ENCODE results near the gene ABCG1. TPM values are rescaled to one million over a fixed set of nuclear protein-coding genes. Genes with fewer than 3 reads are reported as not detected.
"Not testable (repeated sequence)": the region's sequence is repeated elsewhere in the genome, so short reads cannot be mapped to it uniquely, and the experiment has no call there.

The ABCG1 gene
- polyA plus RNA-seq, 12 donors, result 4.5 to 9.3 (median 6.8) TPM; not detected in 1

DNA sequence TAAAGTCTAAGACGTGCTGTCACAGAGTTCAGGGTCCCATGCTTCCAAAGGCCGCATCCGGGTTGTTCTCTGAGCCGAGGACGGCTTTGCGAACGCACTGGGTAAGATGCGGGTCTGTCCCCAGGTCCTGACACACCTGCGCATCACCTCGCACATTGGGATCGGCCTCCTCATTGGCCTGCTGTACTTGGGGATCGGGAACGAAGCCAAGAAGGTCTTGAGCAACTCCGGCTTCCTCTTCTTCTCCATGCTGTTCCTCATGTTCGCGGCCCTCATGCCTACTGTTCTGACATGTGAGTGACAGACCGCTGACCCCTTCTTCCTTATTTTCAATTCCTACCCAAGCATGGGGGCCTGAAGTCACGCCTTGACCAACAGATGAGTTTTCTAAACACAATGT lies 71.0 kb downstream of the ABCG1 start:
- no peak for DNase-seq

DNA sequence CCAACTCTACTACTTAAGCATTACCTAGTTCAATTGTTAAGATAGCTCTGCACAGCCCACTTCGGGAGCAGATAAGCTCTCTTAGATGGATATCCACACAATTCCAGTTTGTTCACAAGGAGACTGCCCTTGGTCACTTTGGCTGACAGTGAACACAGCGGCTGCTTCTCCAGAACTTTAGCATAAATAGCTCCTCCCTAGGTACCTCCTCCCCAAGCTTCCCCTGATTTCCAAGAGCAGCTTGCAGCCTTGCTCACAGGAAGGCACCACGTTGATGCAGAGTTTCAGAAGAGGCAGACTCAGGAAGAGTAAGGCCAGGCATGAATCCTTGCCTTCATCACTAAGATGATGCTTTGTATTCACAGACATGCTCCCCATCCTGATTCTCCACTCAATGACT lies 71.6 kb downstream of the ABCG1 start:
- no peak for DNase-seq

DNA sequence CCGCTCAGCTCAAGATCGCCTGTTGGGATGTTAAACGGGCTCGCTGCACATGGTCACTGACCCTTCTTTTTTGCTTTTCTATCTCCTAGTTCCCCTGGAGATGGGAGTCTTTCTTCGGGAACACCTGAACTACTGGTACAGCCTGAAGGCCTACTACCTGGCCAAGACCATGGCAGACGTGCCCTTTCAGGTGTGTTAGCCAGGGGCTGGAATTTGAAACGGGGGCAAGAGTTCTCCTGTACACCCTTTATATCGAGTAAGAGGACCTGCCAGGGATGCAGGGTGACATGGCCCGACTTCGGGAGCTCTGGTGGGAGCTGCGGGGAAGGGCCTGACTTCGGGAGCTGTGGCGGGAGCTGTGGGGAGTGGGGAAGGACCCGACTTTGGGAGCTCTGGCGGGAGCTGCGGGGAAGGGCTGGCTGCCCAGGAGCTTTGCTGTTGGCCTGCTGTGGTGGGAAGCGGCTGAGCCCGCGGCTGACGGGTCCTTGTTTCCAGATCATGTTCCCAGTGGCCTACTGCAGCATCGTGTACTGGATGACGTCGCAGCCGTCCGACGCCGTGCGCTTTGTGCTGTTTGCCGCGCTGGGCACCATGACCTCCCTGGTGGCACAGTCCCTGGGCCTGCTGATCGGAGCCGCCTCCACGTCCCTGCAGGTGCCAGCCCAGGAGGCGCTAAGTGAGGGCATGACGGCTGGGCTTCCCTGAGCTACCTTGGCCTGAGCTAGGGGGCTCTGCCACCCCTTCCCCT lies 72.2 kb downstream of the ABCG1 start:
- DNase-seq, result no peak

DNA sequence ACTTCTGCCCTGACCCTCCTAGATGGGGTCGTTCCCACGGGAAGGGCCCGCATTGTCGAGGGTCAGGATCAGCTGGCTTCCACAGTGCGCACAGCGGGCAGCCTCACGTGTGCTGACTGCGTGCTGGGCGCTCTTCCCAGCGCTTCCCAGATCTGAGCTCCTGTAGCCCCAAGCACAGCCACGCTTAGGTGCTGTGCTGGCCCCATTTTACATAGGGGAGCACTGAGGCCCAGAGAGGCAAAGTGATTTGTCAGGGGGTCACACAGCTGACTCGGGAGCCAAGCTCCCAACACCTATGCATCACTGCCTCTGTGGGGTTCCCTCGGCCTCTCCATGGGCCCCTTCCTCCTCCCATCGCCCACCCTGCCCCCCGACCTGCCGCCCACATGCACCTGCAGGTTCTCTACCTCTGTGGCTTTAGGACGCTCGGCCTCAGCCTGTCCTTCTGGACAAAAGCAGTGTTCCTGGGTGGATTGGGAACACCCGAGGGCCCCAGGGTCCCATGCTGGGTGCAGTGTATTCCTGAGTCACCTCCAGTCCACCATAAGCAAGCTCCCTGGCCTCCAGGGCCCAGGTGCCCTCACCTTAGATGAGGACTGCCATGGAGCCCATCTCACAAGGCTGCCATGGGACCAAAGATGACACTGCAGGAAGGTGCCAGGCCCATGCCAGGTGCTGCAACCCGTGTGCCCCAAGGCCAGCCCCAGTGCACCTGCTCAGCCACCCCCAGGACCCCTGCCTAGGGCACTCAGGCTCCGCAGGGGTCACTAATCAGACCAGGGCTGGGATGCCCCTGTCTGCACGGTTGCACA lies 73.0 kb downstream of the ABCG1 start:
- no peak for DNase-seq

DNA sequence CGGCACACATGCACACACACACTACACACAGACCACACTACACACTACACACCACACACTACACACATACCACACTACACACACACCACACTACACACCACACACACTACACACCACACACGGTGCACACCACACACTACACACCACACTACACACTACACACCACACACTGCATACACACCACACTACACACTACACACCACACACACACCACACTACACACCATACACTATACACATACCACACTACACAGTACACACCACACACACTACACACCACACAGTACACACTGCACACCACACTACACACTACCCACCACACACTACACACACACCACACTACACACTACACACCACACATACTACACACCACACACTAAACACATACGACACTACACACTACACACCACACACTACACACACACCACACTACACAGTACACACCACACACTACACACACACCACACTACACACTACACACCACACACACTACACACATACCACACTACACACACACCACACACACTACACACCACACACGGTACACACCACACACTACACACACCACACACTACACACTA lies 73.7 kb downstream of the ABCG1 start:
- not testable (repeated sequence) for DNase-seq

DNA sequence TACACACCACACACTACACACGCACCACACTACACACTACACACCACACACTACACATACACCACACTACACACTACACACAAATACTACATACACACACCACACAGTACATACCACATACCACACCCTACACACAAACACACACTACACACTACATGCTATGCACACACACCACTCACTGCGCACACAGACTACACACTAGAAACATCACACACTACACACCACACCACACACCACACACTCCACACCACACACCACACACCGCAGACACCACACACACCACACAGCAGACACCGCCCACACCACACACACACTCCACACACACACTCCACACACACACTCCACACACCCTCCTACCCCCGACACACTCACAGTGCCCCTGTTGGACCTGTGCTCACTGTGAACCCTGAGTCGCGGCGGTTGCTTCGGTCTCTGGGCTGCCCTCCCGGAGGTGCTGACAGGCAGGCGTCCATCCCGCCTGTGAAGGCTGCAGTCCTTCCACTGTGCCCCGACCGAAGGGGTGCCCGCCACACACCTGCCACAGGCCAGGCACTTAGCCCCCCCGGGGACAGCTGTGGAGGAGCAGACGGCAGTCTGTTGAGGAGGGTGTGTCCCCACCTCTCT lies 74.8 kb downstream of the ABCG1 start:
- DNase-seq, result no peak

DNA sequence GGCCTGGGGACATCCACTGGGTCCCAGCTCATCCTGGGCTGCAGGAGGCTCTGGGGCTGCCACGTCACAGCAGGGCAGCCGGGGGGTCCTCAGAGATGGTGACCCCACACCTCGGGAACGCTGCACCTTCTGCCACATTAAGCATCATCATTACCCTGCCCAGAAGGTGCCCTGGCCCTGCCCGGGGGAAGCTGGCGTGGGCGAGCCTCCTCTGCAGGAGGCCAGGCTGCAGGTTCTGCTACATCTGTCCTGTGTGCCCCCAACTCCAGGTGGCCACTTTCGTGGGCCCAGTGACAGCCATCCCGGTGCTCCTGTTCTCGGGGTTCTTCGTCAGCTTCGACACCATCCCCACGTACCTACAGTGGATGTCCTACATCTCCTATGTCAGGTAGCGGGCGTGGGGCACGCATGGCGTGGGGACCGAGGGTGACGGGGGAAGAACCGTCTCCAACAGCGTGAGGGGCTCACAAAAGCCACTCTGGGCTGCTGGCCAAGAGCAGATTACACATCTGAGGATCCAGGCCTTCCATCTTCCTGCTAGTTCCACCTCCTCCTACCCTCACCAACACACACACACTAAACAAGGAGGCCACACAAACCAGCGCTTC lies 75.4 kb downstream of the ABCG1 start:
- DNase-seq, result no peak

DNA sequence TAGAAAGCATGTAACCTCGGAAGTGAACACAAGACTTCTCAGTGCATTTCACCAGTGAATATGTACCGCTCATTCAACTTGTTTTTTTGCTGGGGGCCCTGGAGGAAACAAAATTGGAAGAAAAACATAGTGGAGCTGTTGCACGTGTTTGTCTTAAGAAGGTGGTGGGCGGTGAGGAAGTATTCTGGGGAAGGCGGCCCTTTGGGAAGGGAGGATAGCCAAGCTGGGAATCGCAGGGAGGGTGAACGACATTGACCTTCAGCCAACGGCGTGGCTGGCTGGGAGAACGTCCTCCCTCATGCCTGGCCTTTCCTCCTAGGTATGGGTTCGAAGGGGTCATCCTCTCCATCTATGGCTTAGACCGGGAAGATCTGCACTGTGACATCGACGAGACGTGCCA lies 76.9 kb downstream of the ABCG1 start:
- no peak for DNase-seq

DNA sequence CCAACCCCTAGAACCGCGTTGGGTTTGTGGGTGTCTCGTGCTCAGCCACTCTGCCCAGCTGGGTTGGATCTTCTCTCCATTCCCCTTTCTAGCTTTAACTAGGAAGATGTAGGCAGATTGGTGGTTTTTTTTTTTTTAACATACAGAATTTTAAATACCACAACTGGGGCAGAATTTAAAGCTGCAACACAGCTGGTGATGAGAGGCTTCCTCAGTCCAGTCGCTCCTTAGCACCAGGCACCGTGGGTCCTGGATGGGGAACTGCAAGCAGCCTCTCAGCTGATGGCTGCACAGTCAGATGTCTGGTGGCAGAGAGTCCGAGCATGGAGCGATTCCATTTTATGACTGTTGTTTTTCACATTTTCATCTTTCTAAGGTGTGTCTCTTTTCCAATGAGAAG lies 77.6 kb downstream of the ABCG1 start:
- no peak for DNase-seq

DNA sequence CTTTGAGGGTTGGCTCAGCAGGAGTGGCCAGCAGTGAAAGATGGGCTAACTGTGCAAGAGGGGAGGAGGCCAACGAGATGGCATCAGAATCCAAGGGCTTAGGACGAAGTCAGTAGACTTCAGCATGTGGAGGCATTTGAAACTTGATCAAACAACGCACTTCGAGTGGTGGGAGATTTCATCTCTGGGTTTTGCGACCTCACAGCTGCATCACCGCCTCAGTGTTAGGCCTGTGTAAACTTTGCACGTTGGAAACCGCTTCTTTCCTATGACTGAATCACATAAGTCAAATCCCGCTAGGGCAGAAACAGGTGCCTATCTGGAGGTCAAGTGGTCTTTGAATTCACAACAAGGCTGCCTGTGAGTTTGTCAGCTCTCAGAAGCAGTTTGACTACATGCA lies 78.4 kb downstream of the ABCG1 start:
- no peak for DNase-seq

DNA sequence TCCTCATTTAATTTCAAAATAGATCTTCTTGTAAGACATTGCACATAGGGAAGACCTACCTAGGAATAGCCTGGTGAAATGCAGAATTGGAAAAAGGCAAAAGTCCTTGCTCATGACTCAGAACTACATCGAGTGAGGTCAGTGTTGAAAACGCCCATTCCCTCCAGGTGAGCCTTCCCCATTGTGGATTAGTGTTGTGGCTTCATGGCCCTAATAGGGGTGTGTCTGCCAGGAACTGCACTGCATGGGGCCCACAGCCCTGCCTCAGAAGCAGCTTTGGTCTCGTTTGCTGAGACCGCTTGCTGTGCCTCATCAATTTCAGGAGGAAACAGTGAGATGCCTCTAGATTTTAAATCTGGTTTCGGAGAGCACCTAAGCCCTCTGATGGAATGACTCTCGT lies 79.3 kb downstream of the ABCG1 start:
- no peak for DNase-seq

DNA sequence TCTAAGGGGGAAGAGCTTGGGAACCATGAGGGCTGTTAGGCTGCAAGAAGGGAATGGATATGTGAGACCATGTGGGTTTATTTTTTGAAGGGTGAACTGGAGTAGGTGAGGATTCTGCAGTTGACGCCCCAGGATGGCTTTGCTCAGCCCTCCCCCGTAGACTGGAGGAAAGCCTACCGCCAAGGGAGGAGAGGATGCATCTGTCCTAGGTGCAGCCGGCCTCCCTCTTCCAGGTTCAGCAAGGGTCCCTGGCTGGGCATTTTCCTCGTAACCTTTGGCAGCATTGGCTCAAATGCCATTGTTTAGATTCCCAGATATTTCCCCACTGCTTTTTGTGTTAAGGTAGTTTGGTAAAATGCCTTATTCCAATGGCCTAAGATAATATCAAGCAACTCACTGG lies 79.7 kb downstream of the ABCG1 start:
- no peak for DNase-seq

DNA sequence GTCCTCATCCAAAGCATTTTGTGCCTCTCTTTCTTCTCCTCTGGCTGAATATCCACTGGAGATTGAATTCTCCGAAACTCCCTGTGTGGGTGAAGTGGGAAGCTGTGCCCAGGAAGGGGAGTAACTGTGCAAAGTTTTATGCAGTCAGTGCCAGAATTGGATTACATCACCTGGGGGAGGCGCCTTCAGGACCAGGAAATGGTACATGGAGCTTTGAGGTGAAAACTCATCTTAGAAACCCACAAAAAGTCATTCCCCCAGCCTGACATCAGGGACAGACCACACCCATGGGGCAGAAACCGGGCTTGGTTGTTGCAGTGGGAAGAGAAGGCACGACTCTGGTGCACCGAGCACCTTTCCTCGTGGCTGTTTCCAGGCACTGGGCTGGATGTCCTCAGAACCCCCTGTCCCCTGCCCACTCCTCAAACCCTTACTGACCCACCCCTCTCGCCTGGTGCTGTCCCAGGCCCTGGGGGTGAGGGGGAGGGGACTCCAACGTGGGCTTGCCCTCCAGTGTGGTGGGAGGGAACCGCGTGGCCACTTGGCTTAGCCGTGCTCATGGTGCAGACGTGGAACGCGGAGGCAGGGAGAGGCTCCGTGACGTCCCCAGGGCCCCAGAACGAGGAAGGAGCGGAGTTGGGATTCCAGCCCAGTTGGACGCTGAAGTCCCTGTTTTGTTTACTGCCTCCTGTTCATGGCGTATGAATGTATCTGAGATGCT lies 80.5 kb downstream of the ABCG1 start:
- no peak for DNase-seq

DNA sequence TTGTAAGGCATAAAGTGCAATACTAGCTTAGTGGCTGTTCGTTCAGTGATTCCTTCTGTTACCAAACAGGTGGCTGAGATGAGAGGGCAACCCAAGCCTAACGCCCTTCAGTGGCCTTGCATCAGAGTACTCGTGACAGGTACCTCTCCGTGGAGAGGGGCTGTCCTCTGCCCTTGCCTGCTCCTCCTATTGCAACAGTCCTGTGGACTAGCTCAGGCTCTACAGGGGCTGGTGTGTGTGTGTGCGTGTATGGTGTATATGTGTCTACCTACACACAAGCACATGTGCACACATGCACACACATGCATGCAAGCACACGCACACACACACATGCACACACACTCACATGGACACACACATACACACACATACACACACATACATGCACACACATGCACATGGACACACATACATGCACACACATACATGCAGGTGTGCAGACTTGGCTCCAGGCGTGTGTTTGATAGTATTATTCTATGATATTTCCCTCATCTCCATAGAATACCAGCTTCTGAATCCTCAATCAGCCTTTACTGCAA lies 81.2 kb downstream of the ABCG1 start:
- DNase-seq, result no peak

DNA sequence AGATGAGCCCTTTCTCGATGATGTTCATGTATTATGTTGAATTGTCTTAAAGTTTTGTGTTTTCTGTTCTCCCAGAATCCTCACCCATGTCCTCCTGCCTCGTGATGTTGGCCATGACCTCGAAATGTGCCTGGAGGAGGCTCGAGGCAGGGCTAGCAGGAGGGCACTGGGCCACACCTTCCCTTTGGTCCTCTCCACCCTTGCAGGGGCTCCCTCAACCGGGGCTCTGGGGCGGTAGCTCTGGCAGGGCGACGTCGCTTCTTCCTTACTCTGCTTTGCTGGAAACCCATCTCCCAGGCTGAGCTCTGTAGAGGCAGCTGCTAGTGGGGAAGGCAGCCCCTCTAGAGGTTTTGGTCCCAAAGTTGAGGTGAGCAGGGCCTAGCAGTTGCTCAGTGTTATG lies 82.0 kb downstream of the ABCG1 start:
- DNase-seq, result no peak

DNA sequence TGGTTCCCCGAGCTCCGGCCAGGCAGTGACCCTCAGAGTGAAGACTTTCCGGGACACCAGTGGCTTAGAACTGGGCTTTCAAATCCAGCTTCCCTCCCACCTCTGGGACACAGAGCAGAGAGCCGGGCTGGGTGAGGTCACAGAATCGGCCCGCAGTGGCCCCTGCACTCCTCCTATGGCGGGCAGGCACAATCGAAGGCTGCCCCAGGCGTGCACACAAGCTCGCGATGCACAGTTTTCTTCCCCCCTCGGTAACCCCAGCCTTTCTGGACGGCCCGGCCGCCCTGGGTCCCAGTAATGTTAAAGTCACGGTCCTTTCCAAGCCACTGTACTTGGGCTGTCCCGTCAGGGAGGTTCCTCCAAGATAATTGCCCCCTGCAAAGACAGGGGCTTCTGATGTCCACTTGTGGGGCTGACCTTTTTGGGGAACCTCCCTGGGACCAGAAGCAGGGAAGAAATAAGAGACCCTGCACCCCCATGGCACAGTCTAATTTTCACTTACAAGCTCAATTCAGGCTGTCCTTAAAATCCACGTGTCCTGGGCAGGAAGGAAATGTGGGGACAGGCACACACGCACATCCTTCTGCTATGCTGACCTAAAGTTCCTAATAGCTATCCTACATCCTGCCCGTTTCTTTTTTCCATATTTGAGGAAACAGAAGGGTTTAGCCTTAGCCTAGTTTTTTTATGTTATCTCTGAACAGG lies 82.6 kb downstream of the ABCG1 start:
- no peak for DNase-seq

DNA sequence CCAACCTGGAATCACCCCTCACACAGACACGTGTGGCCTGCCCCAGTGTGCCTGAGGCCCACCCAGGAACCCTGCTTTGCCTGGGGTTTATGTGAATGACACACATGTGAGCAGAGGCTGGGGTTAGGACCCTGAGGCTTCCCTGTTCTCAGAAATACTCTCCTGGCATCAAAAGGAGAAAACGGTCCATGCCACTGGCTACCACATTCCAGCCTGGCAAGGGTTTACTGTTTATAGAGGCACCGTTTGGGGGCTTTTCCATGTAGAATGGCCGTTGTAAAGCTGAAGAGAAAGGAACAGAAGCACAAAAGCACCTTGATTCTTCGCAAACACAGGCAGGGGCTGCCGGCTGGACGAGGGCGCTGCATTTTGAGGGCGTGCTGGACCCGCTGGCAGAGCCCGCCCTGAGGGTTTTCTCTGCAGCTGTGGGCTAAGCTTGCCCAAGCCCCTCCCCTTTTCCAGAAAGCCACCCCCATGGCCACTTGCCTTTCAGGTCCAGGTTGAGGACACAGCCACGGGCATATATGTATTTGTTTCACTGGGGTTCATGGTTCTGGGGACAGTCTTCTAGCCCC lies 83.2 kb downstream of the ABCG1 start:
- no peak for DNase-seq

DNA sequence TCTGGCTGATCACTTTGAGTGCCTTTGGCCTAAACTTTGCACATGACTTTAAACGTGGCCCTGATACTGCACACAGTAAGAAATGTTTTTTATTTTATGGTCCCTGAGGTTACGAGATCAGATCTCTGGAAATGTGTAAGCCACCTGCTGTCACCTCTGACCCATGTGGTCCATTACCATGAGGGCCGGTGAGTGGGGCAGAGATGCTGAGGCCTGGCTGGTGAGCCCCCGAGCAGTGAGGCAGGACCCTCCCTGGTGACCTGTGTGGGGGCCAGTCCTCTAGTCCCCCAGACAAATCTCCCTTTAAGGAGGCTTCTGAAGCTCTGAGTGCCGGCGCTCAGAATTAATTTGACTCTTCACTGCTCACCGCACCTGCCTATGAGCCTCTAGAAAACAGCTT lies 83.9 kb downstream of the ABCG1 start:
- no peak for DNase-seq

DNA sequence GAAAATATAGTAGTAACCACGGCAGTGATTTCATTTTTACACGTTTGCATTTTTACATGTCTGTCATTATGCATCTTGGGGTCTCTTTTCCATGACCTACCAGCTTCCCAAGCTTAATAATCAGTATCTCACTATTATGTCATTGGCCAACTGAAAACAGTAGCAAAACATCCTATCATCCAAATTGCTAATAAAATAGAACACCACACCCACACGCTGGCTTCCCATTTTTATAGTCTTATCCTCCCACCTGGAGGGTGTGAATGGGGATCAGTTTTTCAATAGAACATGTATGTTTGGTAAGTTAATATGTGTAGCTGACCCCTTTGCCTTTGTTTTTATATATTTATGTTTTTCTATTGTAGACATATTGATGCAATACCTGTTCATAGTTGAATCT lies 84.5 kb downstream of the ABCG1 start:
- DNase-seq, result no peak
